Transverse colon (tissue), 4 donors: ENCODE data around the gene TIA1. TPM values are rescaled to one million over a fixed set of nuclear protein-coding genes. Genes with fewer than 3 reads are reported as not detected.
A peak's percentile ranks its signal among the peaks of the same experiment; 100 is the strongest.
"Not testable (repeated sequence)": the region's sequence is repeated elsewhere in the genome, so short reads cannot be mapped to it uniquely, and the experiment has no call there.

Experiments
- DNase-seq: peaks from one replicate; pipeline ENCODE4 v3.0.0-alpha.2; 2019
- H3K27ac ChIP-seq, 4 donors: fragments of 200-600 bp; sonication (generic); 2 replicates each; pipeline ENCODE4 v1.5.1; 2016 to 2018; ENCODE audit warnings: inconsistent platforms in 4 of 4
- H3K27me3 ChIP-seq: fragments of 200-600 bp; sonication (generic); 2 replicates; pipeline ENCODE4 v1.5.1; 2017; ENCODE audit warnings: inconsistent platforms
- H3K36me3 ChIP-seq, 4 donors: fragments of 200-600 bp; sonication (generic); 2 replicates each; pipeline ENCODE4 v1.5.1; 2017 to 2019; ENCODE audit warnings: inconsistent platforms in 4 of 4
- H3K4me1 ChIP-seq, 4 donors: fragments of 200-600 bp; sonication (generic); 2 replicates each; pipeline ENCODE4 v1.5.1; 2017 to 2020; ENCODE audit warnings: inconsistent platforms in 4 of 4
- H3K4me3 ChIP-seq, 4 donors: fragments of 200-600 bp; sonication (generic); 1 replicate in 1 of 4; 2 replicates in 3 of 4; pipeline versions ENCODE4 v1.5.1 to v1.6.1; 2017 to 2019; ENCODE audit warnings: inconsistent platforms in 4 of 4
- H3K9me3 ChIP-seq, 2 donors: fragments of 200-600 bp; sonication (generic); 2 replicates each; pipeline ENCODE4 v1.5.1; 2017 to 2019; ENCODE audit warnings: inconsistent platforms in 2 of 2
- CTCF ChIP-seq, 5 experiments: fragments of 200-600 bp in 3 of 5; fragments of 450-650 bp in 2 of 5; sonication (generic) in 3 of 5; IDR thresholded peaks; 1 replicate in 2 of 5; 2 replicates in 3 of 5; pipeline ENCODE4 v1.5.1; 2016 to 2017; ENCODE audit warnings: antibody characterized with exemption in 5 of 5, inconsistent platforms in 3 of 5, mild to moderate bottlenecking in 2 of 5, moderate library complexity in 1 of 5
- EP300 ChIP-seq: sonication (generic); formaldehyde crosslinking; IDR thresholded peaks from one replicate; pipeline ENCODE4 v1.6.1; 2017; ENCODE audit warnings: antibody characterized with exemption, low read depth
- POLR2A ChIP-seq: fragments of 450-650 bp; IDR thresholded peaks from one replicate; pipeline ENCODE4 v1.6.1; 2016; ENCODE audit warnings: antibody characterized with exemption, mild to moderate bottlenecking, moderate library complexity
- POLR2AphosphoS5 ChIP-seq, 3 donors: sonication (generic); formaldehyde crosslinking; IDR thresholded peaks; one replicate each; pipeline ENCODE4 v1.6.1; 2016; ENCODE audit warnings: antibody characterized with exemption in 3 of 3
- WGBS, 2 donors: methylation state at CpG; one replicate each; pipeline ENCODE4 v1.1.5; 2018; ENCODE audit warnings: low coverage in 1 of 2; 5-methylcytosine and 5-hydroxymethylcytosine counted together
- in situ Hi-C, 4 donors: fragments of 200-750 bp; cut with MboI; loops; one replicate each; pipeline versions ENCODE4 v1.15.0 to v1.15.1; 2017; ENCODE audit warnings: low sequenced_read_pairs in 3 of 4, low pct_ligation_motif_present in 1 of 4, low pct_unique_long_range_greater_than_20kb in 1 of 4
- intact Hi-C: fragments of 100-400 bp; cut with DNase I; formaldehyde crosslinking; loops from one replicate; pipeline ENCODE4 v1.15.1; 2023; ENCODE audit warnings: low total_unique reads
- total RNA-seq, 4 donors: library from RNA; depleted of rRNA; stranded (reverse); fragments of >200 nt; gene quantifications; one replicate each; pipeline ENCODE4 v1.1.0, GENCODE V29; 2016

Gene TIA1
- total RNA-seq, 4 donors from 2014 or later: 76.4 to 156 (median 108) TPM

- intact Hi-C loops (no loop called here), in situ Hi-C loops (no loop called here)
- TF ChIP-seq CTCF (IDR thresholded peaks at IDR 0.05) (no peak), EP300 (no peak), POLR2AphosphoS5 (IDR thresholded peaks at IDR 0.05) (no peak), POLR2A (no peak)
- DNase-seq: no peak
- Histone ChIP-seq H3K4me1 (peaks cover 0 to 3% (median 0%) of the 10 kb centered on the region in 4 donors), H3K9me3 (no peaks in the 10 kb centered on the region), H3K27me3 (no peaks in the 10 kb centered on the region), H3K27ac (no peak overlapping the region), H3K4me3 (no peak overlapping the region), H3K36me3 (peaks cover 0 to 36% (median 16%) of the 10 kb centered on the region in 4 donors)
- 72 to 97% methylated on average over 2 of the region's 2 CpGs for WGBS, 2 donors
These were observed 31.9 kb upstream of the TIA1 start for GRCh38 chr2:70280242-70280798.

GRCh38 chr2:70270323-70270722, 21.9 kb upstream of the TIA1 start:
- H3K27ac ChIP-seq: no peak overlapping the region
- no peaks in the 10 kb centered on the region for H3K4me1 ChIP-seq
- in situ Hi-C loops (no loop called here), intact Hi-C loops (no loop called here)
- TF ChIP-seq POLR2A (no peak), CTCF (IDR thresholded peaks at IDR 0.05) (no peak), POLR2AphosphoS5 (IDR thresholded peaks at IDR 0.05) (no peak), EP300 (no peak)
- H3K9me3 ChIP-seq: no peaks in the 10 kb centered on the region
- H3K4me3 ChIP-seq: no peak overlapping the region
- WGBS, 2 donors: 58 to 65% methylated on average over 2 to 3 of the region's 3 CpGs
- peaks cover 0 to 11% (median under 1%) of the 10 kb centered on the region in 4 donors for H3K36me3 ChIP-seq
- no peak for DNase-seq
- H3K27me3 ChIP-seq: no peaks in the 10 kb centered on the region

- DNase-seq, H3K4me1 ChIP-seq, H3K9me3 ChIP-seq, in situ Hi-C loops, H3K36me3 ChIP-seq, H3K4me3 ChIP-seq, H3K27me3 ChIP-seq, intact Hi-C loops, H3K27ac ChIP-seq: not testable (repeated sequence)
- WGBS, 2 donors: 90% methylated on average over 12 to 18 of the region's 18 CpGs
These were observed 21.2 kb upstream of the TIA1 start for GRCh38 chr2:70269422-70270302.

DNA sequence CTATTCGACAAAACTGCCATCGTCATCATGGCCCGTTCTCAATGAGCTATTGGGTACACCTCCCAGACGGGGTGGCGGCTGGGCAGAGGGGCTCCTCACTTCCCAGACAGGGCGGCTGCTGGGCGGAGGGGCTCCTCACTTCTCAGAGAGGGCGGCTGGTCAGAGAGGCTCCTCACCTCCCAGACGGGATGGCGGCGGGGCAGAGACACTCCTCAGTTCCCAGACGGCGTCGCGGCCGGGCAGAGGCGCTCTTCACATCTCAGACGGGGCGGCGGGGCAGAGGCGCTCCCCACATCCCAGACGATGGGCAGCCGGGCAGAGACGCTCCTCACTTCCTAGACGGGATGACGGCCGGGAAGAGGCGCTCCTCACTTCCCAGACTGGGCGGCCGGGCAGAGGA, 18.5 kb upstream of the TIA1 start:
- H3K9me3 ChIP-seq, DNase-seq, H3K4me3 ChIP-seq, in situ Hi-C loops, H3K4me1 ChIP-seq, H3K27me3 ChIP-seq, intact Hi-C loops, H3K27ac ChIP-seq: not testable (repeated sequence)
- 97% methylated on average over 29 of the region's 30 CpGs; no CpG with 5 or more reads in 1 of the 2 donors for WGBS, 2 donors
- peaks cover 0 to 12% (median 0%) of the 10 kb centered on the region in 4 donors for H3K36me3 ChIP-seq

DNA sequence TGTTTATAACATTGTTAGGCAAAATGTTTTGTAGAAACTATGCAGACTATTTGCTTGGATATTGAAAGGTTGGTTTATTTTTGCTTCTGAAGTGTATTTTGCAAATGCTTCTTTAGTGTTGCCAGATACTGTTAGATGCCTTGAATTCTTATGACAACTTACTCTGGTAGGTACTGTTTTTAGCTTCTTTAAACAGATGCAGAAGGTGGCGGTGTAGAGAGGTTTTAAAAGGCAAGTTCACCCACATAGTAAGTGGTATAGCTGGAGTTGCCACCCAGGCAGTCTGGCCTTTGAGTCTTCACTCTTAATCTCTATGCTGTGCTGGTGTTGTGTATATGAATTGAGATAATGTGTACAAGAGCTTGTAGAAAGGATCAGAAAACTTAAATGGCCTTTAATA, 13.1 kb upstream of the TIA1 start:
- Histone ChIP-seq H3K27me3 (no peaks in the 10 kb centered on the region), H3K4me3 (no peak overlapping the region), H3K4me1 (peaks cover 0 to 39% (median 16%) of the 10 kb centered on the region in 4 donors), H3K9me3 (no peaks in the 10 kb centered on the region), H3K36me3 (peaks cover 0 to 8% (median 4%) of the 10 kb centered on the region in 4 donors), H3K27ac (peak overlapping the region in 1 of 4 donors; percentile 62)
- WGBS, 2 donors: 83% methylated on average over 1 of the region's 1 CpG
- intact Hi-C loops: no loop called here
- no peak for TF ChIP-seq POLR2A
- TF ChIP-seq EP300: no peak
- no peak for TF ChIP-seq POLR2AphosphoS5 (IDR thresholded peaks at IDR 0.05)
- TF ChIP-seq CTCF (IDR thresholded peaks at IDR 0.05): no peak
- DNase-seq: no peak
- in situ Hi-C loops: no loop called here
